ENCODE results near the gene OR10W1.

DNA sequence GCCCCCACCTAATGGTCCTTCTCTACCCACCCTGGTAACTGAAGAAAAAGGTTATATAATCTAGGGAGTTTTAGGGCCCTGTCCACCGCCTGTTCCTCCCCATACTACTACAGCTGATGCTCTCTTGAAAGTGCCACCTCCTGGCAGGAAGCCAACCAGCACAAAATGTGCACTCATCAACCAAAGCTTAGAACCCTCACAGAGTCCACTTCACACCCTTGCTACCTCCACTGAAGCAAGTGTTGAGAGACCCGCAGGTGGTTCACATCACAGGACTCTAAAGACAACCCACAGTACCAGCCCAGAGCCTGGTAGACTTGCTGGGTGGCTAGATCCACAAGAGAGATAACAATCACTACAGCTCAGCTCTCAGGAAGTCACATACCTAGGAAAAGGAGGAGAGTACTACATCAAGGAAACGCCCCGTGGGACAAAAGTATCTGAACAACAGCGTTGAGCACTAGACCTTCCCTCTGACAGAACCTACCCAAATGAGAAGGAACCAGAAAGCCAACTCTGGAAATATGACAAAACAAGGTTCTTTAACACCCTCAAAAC lies 17.5 kb upstream of the OR10W1 start:
- TF ChIP-seq POLR2A (IDR thresholded peaks at IDR 0.05) (no peak), CTCF (IDR thresholded peaks at IDR 0.05) (no peak)

Data from stomach (tissue), 4 donors.